NB4 (cell line): ENCODE measurements around the gene CHKA.

Experiments used
- DNase-seq: peaks from one replicate; pipeline ENCODE4 v3.0.0; 2010; ENCODE audit warnings: low read depth
- H3K4me3 ChIP-seq: one replicate; pipeline ENCODE4 v1.5.1; 2011; ENCODE audit warnings: mild to moderate bottlenecking, low read depth, low read length, moderate library complexity
- CTCF ChIP-seq: IDR thresholded peaks from one replicate; pipeline ENCODE4 v1.5.1; 2012; ENCODE audit warnings: low read depth, low read length
- MAX ChIP-seq: IDR thresholded peaks from 2 replicates; pipeline ENCODE4 v1.6.1; 2011; ENCODE audit warnings: low read depth, low read length
- MYC ChIP-seq: IDR thresholded peaks from 2 replicates; pipeline ENCODE4 v1.6.1; 2011; ENCODE audit warnings: low read depth, low read length
- POLR2A ChIP-seq: IDR thresholded peaks from 2 replicates; pipeline ENCODE4 v1.6.1; 2011; ENCODE audit warnings: mild to moderate bottlenecking; ENCODE audit not compliant: insufficient read length; ENCODE audit errors: extremely low read depth

CHKA gene

GRCh38 chr11:68164437-68164836, 43.2 kb upstream of the CHKA start:
- DNase-seq, result no peak
- H3K4me3 ChIP-seq, result no peak overlapping the region
- TF ChIP-seq CTCF (no peak), MAX (no peak), MYC (no peak), POLR2A (no peak)

- no peak for TF ChIP-seq CTCF
- no peak for TF ChIP-seq MYC
- TF ChIP-seq MAX, result no peak
- TF ChIP-seq POLR2A, result no peak
- no peak overlapping the region for H3K4me3 ChIP-seq
- DNase-seq, result no peak
These were observed 42.5 kb upstream of the CHKA start for GRCh38 chr11:68163691-68164090.

GRCh38 chr11:68160100-68160695, 39.0 kb upstream of the CHKA start:
- DNase-seq, result no peak
- no peak for TF ChIP-seq MYC
- TF ChIP-seq CTCF, result no peak
- no peak for TF ChIP-seq POLR2A
- no peak for TF ChIP-seq MAX
- no peak overlapping the region for H3K4me3 ChIP-seq

- no peak overlapping the region for H3K4me3 ChIP-seq
- no peak for TF ChIP-seq POLR2A
- no peak for TF ChIP-seq MYC
- TF ChIP-seq CTCF, result no peak
- TF ChIP-seq MAX, result no peak
- DNase-seq, result no peak
These were observed 38.5 kb upstream of the CHKA start for GRCh38 chr11:68159665-68160064.

- DNase-seq, result no peak
- no peak overlapping the region for H3K4me3 ChIP-seq
- TF ChIP-seq MYC, result no peak
- no peak for TF ChIP-seq MAX
- no peak for TF ChIP-seq POLR2A
These were observed 38.0 kb upstream of the CHKA start for GRCh38 chr11:68159161-68159560.

- no peak for DNase-seq
- no peak overlapping the region for H3K4me3 ChIP-seq
- TF ChIP-seq CTCF (no peak), MAX (no peak), MYC (no peak), POLR2A (no peak)
These were observed 37.4 kb upstream of the CHKA start for GRCh38 chr11:68158580-68158979.
